OCI-LY1 (cell line): ENCODE data around the gene IFNK.

ENCODE experiments used
- H2AFZ ChIP-seq: fragments of 200-600 bp; sonication (generic), shearing (Covaris generic); 2 replicates; pipeline ENCODE4 v1.6.0; 2014; ENCODE audit warnings: antibody characterized with exemption, mild to moderate bottlenecking, low read length
- H3F3A ChIP-seq: fragments of 200-600 bp; sonication (generic), shearing (Covaris generic); 2 replicates; pipeline ENCODE4 v1.6.0; 2014; ENCODE audit warnings: mild to moderate bottlenecking, antibody characterized with exemption, low read length, moderate library complexity; ENCODE audit not compliant: insufficient read depth
- H3K27ac ChIP-seq: fragments of 200-600 bp; sonication (generic); 2 replicates; pipeline ENCODE4 v1.5.1; 2014; ENCODE audit warnings: low read length, mixed run types, mild to moderate bottlenecking, low read depth; ENCODE audit not compliant: poor library complexity, severe bottlenecking
- H3K27me3 ChIP-seq: fragments of 200-600 bp; sonication (generic); 2 replicates; pipeline ENCODE4 v1.6.0; 2014; ENCODE audit warnings: antibody characterized with exemption, mild to moderate bottlenecking, low read length, moderate library complexity; ENCODE audit not compliant: insufficient read depth
- H3K36me3 ChIP-seq: fragments of 200-600 bp; sonication (generic); 2 replicates; pipeline ENCODE4 v1.6.1; 2014; ENCODE audit warnings: mild to moderate bottlenecking, antibody characterized with exemption, low read length, moderate library complexity, mixed read lengths; ENCODE audit not compliant: insufficient read depth
- H3K4me1 ChIP-seq: fragments of 200-600 bp; sonication (generic); 2 replicates; pipeline ENCODE4 v1.5.1; 2014; ENCODE audit warnings: mild to moderate bottlenecking, low read length, moderate library complexity; ENCODE audit not compliant: insufficient read depth, severe bottlenecking
- H3K4me2 ChIP-seq: fragments of 200-600 bp; sonication (generic), shearing (Covaris generic); 2 replicates; pipeline ENCODE4 v1.6.1; 2014; ENCODE audit warnings: low read length
- H3K4me3 ChIP-seq: fragments of 200-600 bp; sonication (generic); 2 replicates; pipeline ENCODE4 v1.5.1; 2014; ENCODE audit warnings: low read length, low read depth, mild to moderate bottlenecking, mixed read lengths; ENCODE audit not compliant: poor library complexity, severe bottlenecking
- H3K79me2 ChIP-seq: fragments of 200-600 bp; shearing (Covaris generic); 2 replicates; pipeline ENCODE4 v1.6.1; 2016; ENCODE audit warnings: mixed run types, low read length, mixed read lengths; ENCODE audit not compliant: insufficient read depth
- H3K9ac ChIP-seq: fragments of 200-600 bp; sonication (generic), shearing (Covaris generic); 2 replicates; pipeline ENCODE4 v1.6.1; 2014; ENCODE audit warnings: mild to moderate bottlenecking, low read length, mixed read lengths
- H3K9me2 ChIP-seq: fragments of 200-600 bp; sonication (generic), shearing (Covaris generic); 2 replicates; pipeline ENCODE4 v1.6.1; 2014; ENCODE audit warnings: low read depth, mild to moderate bottlenecking, low read length, mixed read lengths
- H3K9me3 ChIP-seq: fragments of 200-600 bp; shearing (Covaris generic); 2 replicates; pipeline ENCODE4 v1.6.1; 2014; ENCODE audit warnings: low read length, mixed read lengths
- H4K20me1 ChIP-seq: fragments of 200-600 bp; sonication (generic), shearing (Covaris generic); 2 replicates; pipeline ENCODE4 v1.6.0; 2016; ENCODE audit warnings: mild to moderate bottlenecking, low read length; ENCODE audit not compliant: insufficient read depth
- EZH2 ChIP-seq: fragments of 200-600 bp; sonication (generic), shearing (Covaris generic); IDR thresholded peaks from 2 replicates; pipeline ENCODE4 v1.8.0; 2017; ENCODE audit warnings: borderline replicate concordance, mixed run types, mild to moderate bottlenecking, antibody characterized with exemption, low read length, moderate library complexity, mixed read lengths
- TF ChIP-seq, protein P1 (sequence below): fragments of 200-600 bp; sonication (generic), shearing (Covaris generic); IDR thresholded peaks from 2 replicates; pipeline ENCODE4 v1.5.1; 2017; ENCODE audit warnings: mild to moderate bottlenecking, antibody characterized with exemption, low read length, moderate library complexity, mixed read lengths

IFNK gene, protein sequence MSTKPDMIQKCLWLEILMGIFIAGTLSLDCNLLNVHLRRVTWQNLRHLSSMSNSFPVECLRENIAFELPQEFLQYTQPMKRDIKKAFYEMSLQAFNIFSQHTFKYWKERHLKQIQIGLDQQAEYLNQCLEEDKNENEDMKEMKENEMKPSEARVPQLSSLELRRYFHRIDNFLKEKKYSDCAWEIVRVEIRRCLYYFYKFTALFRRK

DNA sequence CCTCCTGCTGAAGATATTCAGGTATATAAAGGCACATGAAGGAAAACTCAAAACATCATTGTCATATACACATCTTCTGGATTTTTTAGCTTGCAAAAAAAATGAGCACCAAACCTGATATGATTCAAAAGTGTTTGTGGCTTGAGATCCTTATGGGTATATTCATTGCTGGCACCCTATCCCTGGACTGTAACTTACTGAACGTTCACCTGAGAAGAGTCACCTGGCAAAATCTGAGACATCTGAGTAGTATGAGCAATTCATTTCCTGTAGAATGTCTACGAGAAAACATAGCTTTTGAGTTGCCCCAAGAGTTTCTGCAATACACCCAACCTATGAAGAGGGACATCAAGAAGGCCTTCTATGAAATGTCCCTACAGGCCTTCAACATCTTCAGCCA lies at the start of gene IFNK:
Gene IFNK, plus strand, starts transcription at position 55 of the 400 bp plus-strand sequence. Its CDS starts 47 bp downstream, at position 102.
- no peaks in the 10 kb centered on the region for H3F3A ChIP-seq
- H3K27ac ChIP-seq: no peak within 1 kb of the TSS
- H4K20me1 ChIP-seq: no peaks in the 10 kb centered on the region
- no peaks in the 10 kb centered on the region for H3K36me3 ChIP-seq
- H3K79me2 ChIP-seq: no peaks in the 10 kb centered on the region
- no peak for TF ChIP-seq EZH2
- TF ChIP-seq, protein P1, sequence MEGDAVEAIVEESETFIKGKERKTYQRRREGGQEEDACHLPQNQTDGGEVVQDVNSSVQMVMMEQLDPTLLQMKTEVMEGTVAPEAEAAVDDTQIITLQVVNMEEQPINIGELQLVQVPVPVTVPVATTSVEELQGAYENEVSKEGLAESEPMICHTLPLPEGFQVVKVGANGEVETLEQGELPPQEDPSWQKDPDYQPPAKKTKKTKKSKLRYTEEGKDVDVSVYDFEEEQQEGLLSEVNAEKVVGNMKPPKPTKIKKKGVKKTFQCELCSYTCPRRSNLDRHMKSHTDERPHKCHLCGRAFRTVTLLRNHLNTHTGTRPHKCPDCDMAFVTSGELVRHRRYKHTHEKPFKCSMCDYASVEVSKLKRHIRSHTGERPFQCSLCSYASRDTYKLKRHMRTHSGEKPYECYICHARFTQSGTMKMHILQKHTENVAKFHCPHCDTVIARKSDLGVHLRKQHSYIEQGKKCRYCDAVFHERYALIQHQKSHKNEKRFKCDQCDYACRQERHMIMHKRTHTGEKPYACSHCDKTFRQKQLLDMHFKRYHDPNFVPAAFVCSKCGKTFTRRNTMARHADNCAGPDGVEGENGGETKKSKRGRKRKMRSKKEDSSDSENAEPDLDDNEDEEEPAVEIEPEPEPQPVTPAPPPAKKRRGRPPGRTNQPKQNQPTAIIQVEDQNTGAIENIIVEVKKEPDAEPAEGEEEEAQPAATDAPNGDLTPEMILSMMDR: no peak
- no peak within 1 kb of the TSS for H3K4me3 ChIP-seq
- no peaks in the 10 kb centered on the region for H3K27me3 ChIP-seq
- H3K9me2 ChIP-seq: no peaks in the 10 kb centered on the region
- peaks cover 6% of the 10 kb centered on the region for H3K4me1 ChIP-seq
- no peak within 1 kb of the TSS for H2AFZ ChIP-seq
- no peak within 1 kb of the TSS for H3K4me2 ChIP-seq
- H3K9me3 ChIP-seq: no peaks in the 10 kb centered on the region
- H3K9ac ChIP-seq: no peak within 1 kb of the TSS

DNA sequence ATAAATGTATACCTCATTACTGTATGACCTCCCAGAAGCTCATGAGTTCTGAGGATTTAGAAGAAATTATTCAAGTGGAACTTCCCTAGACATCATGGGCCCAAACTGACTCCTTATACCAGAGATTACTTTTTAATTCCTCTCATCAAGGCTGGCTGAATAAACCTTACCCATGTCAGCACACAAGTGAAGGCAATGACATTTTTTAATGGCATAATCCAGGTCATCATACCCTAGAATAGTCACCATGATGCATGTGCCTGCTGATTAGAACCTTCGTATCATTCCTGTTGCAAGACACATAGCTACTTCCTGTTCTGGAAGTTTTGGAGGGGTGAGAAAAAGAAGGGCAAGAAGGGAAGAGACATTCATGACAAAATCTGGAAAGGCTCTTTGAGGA lies 49.8 kb upstream of the IFNK start:
- Histone ChIP-seq H3F3A (no peaks in the 10 kb centered on the region), H3K27me3 (no peaks in the 10 kb centered on the region), H3K9me3 (no peaks in the 10 kb centered on the region), H3K4me3 (no peak overlapping the region), H3K36me3 (no peaks in the 10 kb centered on the region), H2AFZ (no peak overlapping the region), H3K79me2 (no peaks in the 10 kb centered on the region), H3K9me2 (no peaks in the 10 kb centered on the region), H3K27ac (no peak overlapping the region), H3K4me1 (no peaks in the 10 kb centered on the region), H3K9ac (no peak overlapping the region), H4K20me1 (no peaks in the 10 kb centered on the region), H3K4me2 (no peak overlapping the region)
- TF ChIP-seq, protein P1: no peak
- TF ChIP-seq EZH2: no peak

DNA sequence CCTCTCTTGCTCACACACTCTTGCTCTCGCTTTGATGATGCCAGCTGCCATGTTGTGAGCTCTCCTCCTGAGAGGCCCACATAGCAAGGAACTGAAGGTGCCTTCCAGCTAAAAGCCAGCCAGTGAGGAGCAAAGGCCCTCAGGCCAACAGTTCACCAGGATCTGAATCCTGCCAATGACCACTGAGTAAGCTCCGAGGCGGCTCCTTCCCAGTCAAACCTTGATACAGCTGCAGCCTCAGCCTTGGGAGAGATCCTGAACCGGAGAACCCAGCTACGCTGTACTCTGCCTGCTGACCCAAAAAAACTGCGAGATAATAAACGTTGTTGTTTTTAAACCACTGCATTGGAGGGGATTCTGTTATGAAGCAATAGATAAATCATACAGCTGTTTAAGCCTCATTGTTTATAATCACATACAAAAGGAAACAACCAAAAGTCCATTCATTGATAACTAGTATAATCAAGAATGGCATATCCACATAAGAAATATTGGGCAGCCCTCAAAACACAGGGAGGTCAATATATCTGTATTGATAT lies 49.0 kb upstream of the IFNK start:
- Histone ChIP-seq H3K27me3 (no peaks in the 10 kb centered on the region), H3K27ac (no peak overlapping the region), H3K9me3 (no peaks in the 10 kb centered on the region), H2AFZ (no peak overlapping the region), H3K79me2 (no peaks in the 10 kb centered on the region), H3F3A (no peaks in the 10 kb centered on the region), H3K4me2 (no peak overlapping the region), H3K36me3 (no peaks in the 10 kb centered on the region), H4K20me1 (no peaks in the 10 kb centered on the region), H3K4me3 (no peak overlapping the region), H3K9ac (no peak overlapping the region), H3K9me2 (no peaks in the 10 kb centered on the region), H3K4me1 (no peaks in the 10 kb centered on the region)
- TF ChIP-seq EZH2: no peak
- TF ChIP-seq, protein P1: no peak
